ENCODE measurements around the gene NKX2-1.

The NKX2-1 gene

GRCh38 chr14:36517242-36518030, 2.6 kb downstream of the NKX2-1 start:
- no peak for TF ChIP-seq CTCF (IDR thresholded peaks at IDR 0.05; ENCODE audit: extremely low read depth, insufficient read depth, missing control alignments)
- DNase-seq (ENCODE audit: low spot score), result peak; percentile 35
- in situ Hi-C loops (cut with MboI; ENCODE audit: low pct_unique_long_range_greater_than_20kb, low sequenced_read_pairs, unreplicated experiment), result loop anchor here (10.0 to 25.0 kb wide), 3 partner anchors 67 to 1070 kb away; partner anchors contain the start of genes FOXA1, NKX2-8 and TTC6

GRCh38 chr14:36516719-36517241, 3.3 kb downstream of the NKX2-1 start:
- in situ Hi-C loops (cut with MboI; ENCODE audit: low pct_unique_long_range_greater_than_20kb, low sequenced_read_pairs, unreplicated experiment), result loop anchor here (10.0 to 25.0 kb wide), 3 partner anchors 68 to 1071 kb away; partner anchors contain the start of genes FOXA1, NKX2-8 and TTC6
- no peak for TF ChIP-seq CTCF (IDR thresholded peaks at IDR 0.05; ENCODE audit: extremely low read depth, insufficient read depth, missing control alignments)
- peak; percentile 25 for DNase-seq (ENCODE audit: low spot score)

GRCh38 chr14:36515896-36516718, 3.9 kb downstream of the NKX2-1 start:
- TF ChIP-seq CTCF (IDR thresholded peaks at IDR 0.05; ENCODE audit: extremely low read depth, insufficient read depth, missing control alignments), result no peak
- in situ Hi-C loops (cut with MboI; ENCODE audit: low pct_unique_long_range_greater_than_20kb, low sequenced_read_pairs, unreplicated experiment), result loop anchor here (10.0 to 25.0 kb wide), 3 partner anchors 69 to 1071 kb away; partner anchors contain the start of genes FOXA1, NKX2-8 and TTC6
- DNase-seq (ENCODE audit: low spot score), result peak; percentile 45

- DNase-seq (ENCODE audit: low spot score), result peak; percentile 21
- TF ChIP-seq CTCF (IDR thresholded peaks at IDR 0.05; ENCODE audit: extremely low read depth, insufficient read depth, missing control alignments), result no peak
- in situ Hi-C loops (cut with MboI; ENCODE audit: low pct_unique_long_range_greater_than_20kb, low sequenced_read_pairs, unreplicated experiment), result loop anchor here (10.0 to 25.0 kb wide), 3 partner anchors 70 to 1072 kb away; partner anchors contain the start of genes FOXA1, NKX2-8 and TTC6
Observed at GRCh38 chr14:36515105-36515593, 4.9 kb downstream of the NKX2-1 start.

- no peak for TF ChIP-seq CTCF (IDR thresholded peaks at IDR 0.05; ENCODE audit: extremely low read depth, insufficient read depth, missing control alignments)
- peak; percentile 39 for DNase-seq (ENCODE audit: low spot score)
- in situ Hi-C loops (cut with MboI; ENCODE audit: low pct_unique_long_range_greater_than_20kb, low sequenced_read_pairs, unreplicated experiment), result loop anchor here (10.0 to 25.0 kb wide), 3 partner anchors 70 to 1073 kb away; partner anchors contain the start of genes FOXA1, NKX2-8 and TTC6
Observed at GRCh38 chr14:36514278-36515104, 5.5 kb downstream of the NKX2-1 start.
